ENCODE measurements around the gene CCR5AS.
"Not testable (repeated sequence)": the region's sequence is repeated elsewhere in the genome, so short reads cannot be mapped to it uniquely, and the experiment has no call there.

Gene CCR5AS

GRCh38 chr3:46406788-46407611 is at the start of gene CCR5AS, which contains the start of gene CCRL2:
Gene CCR5AS (minus strand): TSS chr3:46407066.
Gene CCRL2 (plus strand): TSS chr3:46407259. CDS start chr3:46408080, 821 bp downstream.
- DNase-seq (ENCODE audit: low read depth in 1 of 2, low spot score in 1 of 2) = no peak

GRCh38 chr3:46456118-46456517 is 49.3 kb upstream of the CCR5AS start:
- DNase-seq (ENCODE audit: low read depth in 1 of 2, low spot score in 1 of 2) = no peak

- DNase-seq (ENCODE audit: low read depth in 1 of 2, low spot score in 1 of 2) = no peak
Measured at GRCh38 chr3:46455231-46456115, 48.6 kb upstream of the CCR5AS start.

GRCh38 chr3:46454606-46455005 is 47.7 kb upstream of the CCR5AS start:
- DNase-seq (ENCODE audit: low read depth in 1 of 2, low spot score in 1 of 2) = no peak

- DNase-seq (ENCODE audit: low read depth in 1 of 2, low spot score in 1 of 2) = no peak
Measured at GRCh38 chr3:46454209-46454595, 47.3 kb upstream of the CCR5AS start.

GRCh38 chr3:46453526-46454208 is 46.8 kb upstream of the CCR5AS start:
- no peak for DNase-seq (ENCODE audit: low read depth in 1 of 2, low spot score in 1 of 2)

- no peak for DNase-seq (ENCODE audit: low read depth in 1 of 2, low spot score in 1 of 2)
Measured at GRCh38 chr3:46449755-46450552, 43.1 kb upstream of the CCR5AS start.

GRCh38 chr3:46448721-46449120 is 41.9 kb upstream of the CCR5AS start:
- DNase-seq (ENCODE audit: low read depth in 1 of 2, low spot score in 1 of 2) = no peak

- DNase-seq (ENCODE audit: low read depth in 1 of 2, low spot score in 1 of 2) = no peak
Measured at GRCh38 chr3:46447228-46447985, 40.5 kb upstream of the CCR5AS start.

- no peak for DNase-seq (ENCODE audit: low read depth in 1 of 2, low spot score in 1 of 2)
Measured at GRCh38 chr3:46442576-46443530, 36.0 kb upstream of the CCR5AS start.

- no peak for DNase-seq (ENCODE audit: low read depth in 1 of 2, low spot score in 1 of 2)
Measured at GRCh38 chr3:46440531-46441294, 33.8 kb upstream of the CCR5AS start.

GRCh38 chr3:46438831-46439230 is 32.0 kb upstream of the CCR5AS start:
- DNase-seq (ENCODE audit: low read depth in 1 of 2, low spot score in 1 of 2) = no peak

GRCh38 chr3:46435081-46435726 is 28.3 kb upstream of the CCR5AS start:
- DNase-seq (ENCODE audit: low read depth in 1 of 2, low spot score in 1 of 2) = no peak

- no peak for DNase-seq (ENCODE audit: low read depth in 1 of 2, low spot score in 1 of 2)
Measured at GRCh38 chr3:46433841-46434240, 27.0 kb upstream of the CCR5AS start.

- not testable (repeated sequence) for DNase-seq (ENCODE audit: low read depth in 1 of 2, low spot score in 1 of 2)
Measured at GRCh38 chr3:46433118-46433517, 26.3 kb upstream of the CCR5AS start.

GRCh38 chr3:46431905-46432304 is 25.0 kb upstream of the CCR5AS start:
- not testable (repeated sequence) for DNase-seq (ENCODE audit: low read depth in 1 of 2, low spot score in 1 of 2)

GRCh38 chr3:46430879-46431278 is 24.0 kb upstream of the CCR5AS start:
- DNase-seq (ENCODE audit: low read depth in 1 of 2, low spot score in 1 of 2) = not testable (repeated sequence)

All from stimulated activated CD4-positive, alpha-beta T cell treated with anti-CD3 and anti-CD28 coated beads, Interleukin-15, amount 100 ng/mL, for 1 hour (primary cell).